WTC11 (cell line): ENCODE results near the gene GTF2IRD2.
"Not testable (repeated sequence)": the region's sequence is repeated elsewhere in the genome, so short reads cannot be mapped to it uniquely, and the experiment has no call there.

Source experiments
- JUN ChIP-seq: sonication (generic); formaldehyde crosslinking; IDR thresholded peaks from 2 replicates; pipeline ENCODE4 v1.8.0; 2023; ENCODE audit warnings: mild to moderate bottlenecking, missing genetic modification reagents
- NFATC4 ChIP-seq: fragments of 250-450 bp; sonication (Bioruptor Pico); IDR thresholded peaks from 2 replicates; pipeline ENCODE4 v1.9.0; 2021; ENCODE audit warnings: mild to moderate bottlenecking
- SMAD3 ChIP-seq: sonication (generic); formaldehyde crosslinking; IDR thresholded peaks from 2 replicates; pipeline ENCODE4 v1.8.0; 2022; ENCODE audit warnings: missing genetic modification reagents, mild to moderate bottlenecking, borderline replicate concordance
- TEAD4 ChIP-seq: sonication (generic); formaldehyde crosslinking; IDR thresholded peaks from 2 replicates; pipeline ENCODE4 v1.8.0; 2022; ENCODE audit warnings: mild to moderate bottlenecking, missing genetic modification reagents
- TF ChIP-seq, protein P1 (sequence below): fragments of 200-600 bp; IDR thresholded peaks from 2 replicates; pipeline ENCODE4 v1.8.0; 2022; ENCODE audit warnings: antibody characterized with exemption
- TF ChIP-seq, protein P2 (sequence below): sonication (generic); formaldehyde crosslinking; IDR thresholded peaks from 2 replicates; pipeline ENCODE4 v1.8.0; 2023; ENCODE audit warnings: missing genetic modification reagents
- TF ChIP-seq, protein P3 (sequence below): sonication (generic); formaldehyde crosslinking; IDR thresholded peaks from 2 replicates; pipeline ENCODE4 v1.8.0; 2022; ENCODE audit warnings: mild to moderate bottlenecking, missing genetic modification reagents
- TF ChIP-seq, protein P4 (sequence below): sonication (generic); formaldehyde crosslinking; IDR thresholded peaks from 2 replicates; pipeline ENCODE4 v1.8.0; 2022; ENCODE audit warnings: missing genetic modification reagents
- TF ChIP-seq, protein P5 (sequence below): sonication (generic); formaldehyde crosslinking; IDR thresholded peaks from 2 replicates; pipeline ENCODE4 v1.8.0; 2023; ENCODE audit warnings: mild to moderate bottlenecking, missing genetic modification reagents

DNA sequence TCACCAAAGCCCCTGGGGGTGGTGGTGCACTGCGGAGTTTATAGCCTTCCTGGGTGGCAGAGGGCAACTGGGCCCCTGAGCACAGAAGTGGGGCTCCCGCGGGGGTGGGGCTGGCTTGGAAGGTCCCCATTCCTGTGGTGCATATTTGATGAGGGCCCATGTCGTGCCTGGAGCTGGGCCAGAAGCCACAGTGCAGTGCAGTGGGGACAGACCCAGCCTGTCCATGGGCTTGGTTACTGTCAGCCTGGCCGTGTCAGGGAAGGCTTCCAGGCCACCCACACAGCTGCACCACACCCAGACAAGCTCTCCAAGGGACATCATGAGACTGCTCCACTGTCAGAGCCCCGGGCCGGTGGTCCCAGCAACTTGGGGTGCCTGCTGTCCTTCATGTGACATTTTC is 84.9 kb downstream of the GTF2IRD2 start:
- TF ChIP-seq NFATC4 (CRISPR knock-in tag); TEAD4 (CRISPR knock-in tag); SMAD3; JUN (CRISPR knock-in tag): not testable (repeated sequence)
- TF ChIP-seq, protein P1, sequence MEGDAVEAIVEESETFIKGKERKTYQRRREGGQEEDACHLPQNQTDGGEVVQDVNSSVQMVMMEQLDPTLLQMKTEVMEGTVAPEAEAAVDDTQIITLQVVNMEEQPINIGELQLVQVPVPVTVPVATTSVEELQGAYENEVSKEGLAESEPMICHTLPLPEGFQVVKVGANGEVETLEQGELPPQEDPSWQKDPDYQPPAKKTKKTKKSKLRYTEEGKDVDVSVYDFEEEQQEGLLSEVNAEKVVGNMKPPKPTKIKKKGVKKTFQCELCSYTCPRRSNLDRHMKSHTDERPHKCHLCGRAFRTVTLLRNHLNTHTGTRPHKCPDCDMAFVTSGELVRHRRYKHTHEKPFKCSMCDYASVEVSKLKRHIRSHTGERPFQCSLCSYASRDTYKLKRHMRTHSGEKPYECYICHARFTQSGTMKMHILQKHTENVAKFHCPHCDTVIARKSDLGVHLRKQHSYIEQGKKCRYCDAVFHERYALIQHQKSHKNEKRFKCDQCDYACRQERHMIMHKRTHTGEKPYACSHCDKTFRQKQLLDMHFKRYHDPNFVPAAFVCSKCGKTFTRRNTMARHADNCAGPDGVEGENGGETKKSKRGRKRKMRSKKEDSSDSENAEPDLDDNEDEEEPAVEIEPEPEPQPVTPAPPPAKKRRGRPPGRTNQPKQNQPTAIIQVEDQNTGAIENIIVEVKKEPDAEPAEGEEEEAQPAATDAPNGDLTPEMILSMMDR: not testable (repeated sequence)
- TF ChIP-seq, protein P2, sequence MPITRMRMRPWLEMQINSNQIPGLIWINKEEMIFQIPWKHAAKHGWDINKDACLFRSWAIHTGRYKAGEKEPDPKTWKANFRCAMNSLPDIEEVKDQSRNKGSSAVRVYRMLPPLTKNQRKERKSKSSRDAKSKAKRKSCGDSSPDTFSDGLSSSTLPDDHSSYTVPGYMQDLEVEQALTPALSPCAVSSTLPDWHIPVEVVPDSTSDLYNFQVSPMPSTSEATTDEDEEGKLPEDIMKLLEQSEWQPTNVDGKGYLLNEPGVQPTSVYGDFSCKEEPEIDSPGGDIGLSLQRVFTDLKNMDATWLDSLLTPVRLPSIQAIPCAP: not testable (repeated sequence)
- TF ChIP-seq, protein P3, sequence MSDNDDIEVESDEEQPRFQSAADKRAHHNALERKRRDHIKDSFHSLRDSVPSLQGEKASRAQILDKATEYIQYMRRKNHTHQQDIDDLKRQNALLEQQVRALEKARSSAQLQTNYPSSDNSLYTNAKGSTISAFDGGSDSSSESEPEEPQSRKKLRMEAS (CRISPR knock-in tag): not testable (repeated sequence)
- TF ChIP-seq, protein P4, sequence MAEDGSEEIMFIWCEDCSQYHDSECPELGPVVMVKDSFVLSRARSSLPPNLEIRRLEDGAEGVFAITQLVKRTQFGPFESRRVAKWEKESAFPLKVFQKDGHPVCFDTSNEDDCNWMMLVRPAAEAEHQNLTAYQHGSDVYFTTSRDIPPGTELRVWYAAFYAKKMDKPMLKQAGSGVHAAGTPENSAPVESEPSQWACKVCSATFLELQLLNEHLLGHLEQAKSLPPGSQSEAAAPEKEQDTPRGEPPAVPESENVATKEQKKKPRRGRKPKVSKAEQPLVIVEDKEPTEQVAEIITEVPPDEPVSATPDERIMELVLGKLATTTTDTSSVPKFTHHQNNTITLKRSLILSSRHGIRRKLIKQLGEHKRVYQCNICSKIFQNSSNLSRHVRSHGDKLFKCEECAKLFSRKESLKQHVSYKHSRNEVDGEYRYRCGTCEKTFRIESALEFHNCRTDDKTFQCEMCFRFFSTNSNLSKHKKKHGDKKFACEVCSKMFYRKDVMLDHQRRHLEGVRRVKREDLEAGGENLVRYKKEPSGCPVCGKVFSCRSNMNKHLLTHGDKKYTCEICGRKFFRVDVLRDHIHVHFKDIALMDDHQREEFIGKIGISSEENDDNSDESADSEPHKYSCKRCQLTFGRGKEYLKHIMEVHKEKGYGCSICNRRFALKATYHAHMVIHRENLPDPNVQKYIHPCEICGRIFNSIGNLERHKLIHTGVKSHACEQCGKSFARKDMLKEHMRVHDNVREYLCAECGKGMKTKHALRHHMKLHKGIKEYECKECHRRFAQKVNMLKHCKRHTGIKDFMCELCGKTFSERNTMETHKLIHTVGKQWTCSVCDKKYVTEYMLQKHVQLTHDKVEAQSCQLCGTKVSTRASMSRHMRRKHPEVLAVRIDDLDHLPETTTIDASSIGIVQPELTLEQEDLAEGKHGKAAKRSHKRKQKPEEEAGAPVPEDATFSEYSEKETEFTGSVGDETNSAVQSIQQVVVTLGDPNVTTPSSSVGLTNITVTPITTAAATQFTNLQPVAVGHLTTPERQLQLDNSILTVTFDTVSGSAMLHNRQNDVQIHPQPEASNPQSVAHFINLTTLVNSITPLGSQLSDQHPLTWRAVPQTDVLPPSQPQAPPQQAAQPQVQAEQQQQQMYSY (CRISPR knock-in tag): not testable (repeated sequence)
- TF ChIP-seq, protein P5, sequence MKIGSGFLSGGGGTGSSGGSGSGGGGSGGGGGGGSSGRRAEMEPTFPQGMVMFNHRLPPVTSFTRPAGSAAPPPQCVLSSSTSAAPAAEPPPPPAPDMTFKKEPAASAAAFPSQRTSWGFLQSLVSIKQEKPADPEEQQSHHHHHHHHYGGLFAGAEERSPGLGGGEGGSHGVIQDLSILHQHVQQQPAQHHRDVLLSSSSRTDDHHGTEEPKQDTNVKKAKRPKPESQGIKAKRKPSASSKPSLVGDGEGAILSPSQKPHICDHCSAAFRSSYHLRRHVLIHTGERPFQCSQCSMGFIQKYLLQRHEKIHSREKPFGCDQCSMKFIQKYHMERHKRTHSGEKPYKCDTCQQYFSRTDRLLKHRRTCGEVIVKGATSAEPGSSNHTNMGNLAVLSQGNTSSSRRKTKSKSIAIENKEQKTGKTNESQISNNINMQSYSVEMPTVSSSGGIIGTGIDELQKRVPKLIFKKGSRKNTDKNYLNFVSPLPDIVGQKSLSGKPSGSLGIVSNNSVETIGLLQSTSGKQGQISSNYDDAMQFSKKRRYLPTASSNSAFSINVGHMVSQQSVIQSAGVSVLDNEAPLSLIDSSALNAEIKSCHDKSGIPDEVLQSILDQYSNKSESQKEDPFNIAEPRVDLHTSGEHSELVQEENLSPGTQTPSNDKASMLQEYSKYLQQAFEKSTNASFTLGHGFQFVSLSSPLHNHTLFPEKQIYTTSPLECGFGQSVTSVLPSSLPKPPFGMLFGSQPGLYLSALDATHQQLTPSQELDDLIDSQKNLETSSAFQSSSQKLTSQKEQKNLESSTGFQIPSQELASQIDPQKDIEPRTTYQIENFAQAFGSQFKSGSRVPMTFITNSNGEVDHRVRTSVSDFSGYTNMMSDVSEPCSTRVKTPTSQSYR: not testable (repeated sequence)
